Hepatocyte (in vitro differentiated cells): ENCODE results near the gene MS4A2. TPM values are rescaled to one million over a fixed set of nuclear protein-coding genes. Genes with fewer than 3 reads are reported as not detected.

Experiments
- DNase-seq: peaks from one replicate; pipeline ENCODE4 v3.0.0-alpha.2; 2016; ENCODE audit warnings: low spot score
- H2AFZ ChIP-seq: fragments of 200-600 bp; sonication (generic); 2 replicates; pipeline ENCODE4 v1.6.0; 2016; ENCODE audit warnings: antibody characterized with exemption, mild to moderate bottlenecking
- H3K27ac ChIP-seq: fragments of 200-600 bp; sonication (generic); 2 replicates; pipeline ENCODE4 v1.5.1; 2016; ENCODE audit warnings: mild to moderate bottlenecking
- H3K27me3 ChIP-seq: fragments of 200-600 bp; sonication (generic); 2 replicates; pipeline ENCODE4 v1.6.1; 2016
- H3K36me3 ChIP-seq: fragments of 200-600 bp; sonication (generic); replicated peaks from 2 replicates; pipeline ENCODE4 v1.5.1; 2016; ENCODE audit warnings: low read depth; ENCODE audit not compliant: insufficient read depth
- H3K4me1 ChIP-seq: fragments of 200-600 bp; sonication (generic); 2 replicates; pipeline ENCODE4 v1.5.1; 2016; ENCODE audit warnings: mild to moderate bottlenecking, moderate library complexity; ENCODE audit not compliant: insufficient read depth
- H3K4me2 ChIP-seq: fragments of 200-600 bp; sonication (generic); 2 replicates; pipeline ENCODE4 v1.6.0; 2016
- H3K4me3 ChIP-seq: fragments of 200-600 bp; sonication (generic); 2 replicates; pipeline ENCODE4 v1.5.1; 2016; ENCODE audit warnings: mild to moderate bottlenecking
- H3K79me2 ChIP-seq: fragments of 200-600 bp; sonication (generic); 2 replicates; pipeline ENCODE4 v1.6.0; 2017; ENCODE audit warnings: mild to moderate bottlenecking
- H3K9me2 ChIP-seq: fragments of 200-600 bp; sonication (generic); replicated peaks from 2 replicates; pipeline ENCODE4 v1.6.0; 2017; ENCODE audit warnings: mild to moderate bottlenecking; ENCODE audit not compliant: insufficient read depth
- H3K9me3 ChIP-seq: fragments of 200-600 bp; sonication (generic); 2 replicates; pipeline ENCODE4 v1.5.1; 2016; ENCODE audit warnings: low read depth, mild to moderate bottlenecking
- H4K20me1 ChIP-seq: fragments of 200-600 bp; sonication (generic); 2 replicates; pipeline ENCODE4 v1.6.0; 2016; ENCODE audit warnings: mild to moderate bottlenecking; ENCODE audit not compliant: insufficient read depth, poor library complexity, severe bottlenecking
- EZH2 ChIP-seq: fragments of 200-600 bp; sonication (generic); IDR thresholded peaks from 2 replicates; pipeline ENCODE4 v1.6.1; 2016; ENCODE audit warnings: antibody characterized with exemption, mild to moderate bottlenecking, borderline replicate concordance
- EZH2phosphoT487 ChIP-seq: fragments of 200-600 bp; sonication (generic); IDR thresholded peaks from one replicate; pipeline ENCODE4 v1.6.1; 2018; ENCODE audit warnings: antibody characterized with exemption, mild to moderate bottlenecking, low read depth, moderate library complexity; ENCODE audit not compliant: unreplicated experiment, severe bottlenecking
- WGBS: methylation state at CpG from one replicate; pipeline ENCODE4 v1.1.6; 2016; ENCODE audit warnings: low lambda C conversion rate; ENCODE audit errors: missing lambda C conversion rate; 5-methylcytosine and 5-hydroxymethylcytosine counted together
- polyA plus RNA-seq: library from polyadenylated mRNA; unstranded; fragments of >200 nt; fragmentation: Nextera tagmentation; extraction: Ambion mirVana; gene quantifications from 2 replicates; pipeline ENCODE4 v1.2.1, GENCODE V29; 2016
- total RNA-seq: library from RNA; depleted of rRNA; stranded (reverse); fragments of >200 nt; gene quantifications from 2 replicates; pipeline ENCODE4 v1.2.3, GENCODE V29; 2014
- TF ChIP-seq, protein P1 (sequence below): fragments of 200-600 bp; sonication (generic); IDR thresholded peaks from 2 replicates; pipeline ENCODE4 v1.5.1; 2016; ENCODE audit warnings: antibody characterized with exemption, mild to moderate bottlenecking; ENCODE audit not compliant: poor library complexity

MS4A2 gene
- total and polyA plus RNA-seq, 2 experiments from 2014 or later, result not detected

DNA sequence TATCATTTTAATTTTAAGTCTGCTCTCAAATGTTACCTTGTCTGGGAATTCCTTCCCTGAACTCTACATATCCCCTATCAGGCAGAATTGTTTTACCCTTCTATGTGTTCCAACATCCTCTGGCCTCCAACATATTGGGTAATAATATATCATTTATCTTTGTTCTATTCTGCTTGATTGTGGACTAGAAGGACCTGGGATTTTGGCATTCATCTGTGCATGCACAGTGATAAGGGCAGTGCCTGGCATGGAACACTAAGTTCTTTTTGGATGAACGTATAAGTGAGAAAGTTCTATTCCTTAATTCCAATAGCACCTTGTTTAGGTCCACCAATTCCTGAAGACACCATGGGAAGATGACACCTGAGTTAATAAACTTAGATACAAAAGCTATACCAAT, 1.2 kb upstream of the MS4A2 start:
- Histone ChIP-seq H3K9me2 (no peaks in the 10 kb centered on the region), H4K20me1 (no peaks in the 10 kb centered on the region), H3K4me1 (no peaks in the 10 kb centered on the region), H3K36me3 (no peaks in the 10 kb centered on the region), H3K79me2 (no peaks in the 10 kb centered on the region), H3K4me2 (no peak overlapping the region), H3K4me3 (no peak overlapping the region), H3K9me3 (no peaks in the 10 kb centered on the region), H2AFZ (no peak overlapping the region), H3K27ac (no peak overlapping the region), H3K27me3 (no peaks in the 10 kb centered on the region)
- TF ChIP-seq, protein P1, sequence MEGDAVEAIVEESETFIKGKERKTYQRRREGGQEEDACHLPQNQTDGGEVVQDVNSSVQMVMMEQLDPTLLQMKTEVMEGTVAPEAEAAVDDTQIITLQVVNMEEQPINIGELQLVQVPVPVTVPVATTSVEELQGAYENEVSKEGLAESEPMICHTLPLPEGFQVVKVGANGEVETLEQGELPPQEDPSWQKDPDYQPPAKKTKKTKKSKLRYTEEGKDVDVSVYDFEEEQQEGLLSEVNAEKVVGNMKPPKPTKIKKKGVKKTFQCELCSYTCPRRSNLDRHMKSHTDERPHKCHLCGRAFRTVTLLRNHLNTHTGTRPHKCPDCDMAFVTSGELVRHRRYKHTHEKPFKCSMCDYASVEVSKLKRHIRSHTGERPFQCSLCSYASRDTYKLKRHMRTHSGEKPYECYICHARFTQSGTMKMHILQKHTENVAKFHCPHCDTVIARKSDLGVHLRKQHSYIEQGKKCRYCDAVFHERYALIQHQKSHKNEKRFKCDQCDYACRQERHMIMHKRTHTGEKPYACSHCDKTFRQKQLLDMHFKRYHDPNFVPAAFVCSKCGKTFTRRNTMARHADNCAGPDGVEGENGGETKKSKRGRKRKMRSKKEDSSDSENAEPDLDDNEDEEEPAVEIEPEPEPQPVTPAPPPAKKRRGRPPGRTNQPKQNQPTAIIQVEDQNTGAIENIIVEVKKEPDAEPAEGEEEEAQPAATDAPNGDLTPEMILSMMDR, result no peak
- no peak for TF ChIP-seq EZH2phosphoT487
- whole genome bisulfite sequencing, result 64% methylated on average over 1 of the region's 1 CpG
- no peak for DNase-seq

DNA sequence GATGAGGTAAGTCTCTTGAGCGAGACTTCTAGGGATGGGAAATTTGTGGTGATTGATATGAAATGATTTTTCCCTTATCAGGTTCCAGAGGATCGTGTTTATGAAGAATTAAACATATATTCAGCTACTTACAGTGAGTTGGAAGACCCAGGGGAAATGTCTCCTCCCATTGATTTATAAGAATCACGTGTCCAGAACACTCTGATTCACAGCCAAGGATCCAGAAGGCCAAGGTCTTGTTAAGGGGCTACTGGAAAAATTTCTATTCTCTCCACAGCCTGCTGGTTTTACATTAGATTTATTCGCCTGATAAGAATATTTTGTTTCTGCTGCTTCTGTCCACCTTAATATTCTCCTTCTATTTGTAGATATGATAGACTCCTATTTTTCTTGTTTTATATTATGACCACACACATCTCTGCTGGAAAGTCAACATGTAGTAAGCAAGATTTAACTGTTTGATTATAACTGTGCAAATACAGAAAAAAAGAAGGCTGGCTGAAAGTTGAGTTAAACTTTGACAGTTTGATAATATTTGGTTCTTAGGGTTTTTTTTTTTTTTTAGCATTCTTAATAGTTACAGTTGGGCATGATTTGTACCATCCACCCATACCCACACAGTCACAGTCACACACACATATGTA, 7.1 kb downstream of the MS4A2 start:
- H2AFZ ChIP-seq, result no peak overlapping the region
- H4K20me1 ChIP-seq, result no peaks in the 10 kb centered on the region
- TF ChIP-seq, protein P1, result no peak
- no peak for TF ChIP-seq EZH2
- no peak for TF ChIP-seq EZH2phosphoT487
- H3K4me2 ChIP-seq, result no peak overlapping the region
- no peak for DNase-seq
- no peaks in the 10 kb centered on the region for H3K36me3 ChIP-seq
- H3K9me3 ChIP-seq, result no peaks in the 10 kb centered on the region
- no peak overlapping the region for H3K4me3 ChIP-seq
- H3K4me1 ChIP-seq, result no peaks in the 10 kb centered on the region
- H3K9me2 ChIP-seq, result no peaks in the 10 kb centered on the region
- H3K79me2 ChIP-seq, result no peaks in the 10 kb centered on the region
- no peaks in the 10 kb centered on the region for H3K27me3 ChIP-seq
- WGBS, result 60% methylated on average over 4 of the region's 4 CpGs
- H3K27ac ChIP-seq, result no peak overlapping the region

DNA sequence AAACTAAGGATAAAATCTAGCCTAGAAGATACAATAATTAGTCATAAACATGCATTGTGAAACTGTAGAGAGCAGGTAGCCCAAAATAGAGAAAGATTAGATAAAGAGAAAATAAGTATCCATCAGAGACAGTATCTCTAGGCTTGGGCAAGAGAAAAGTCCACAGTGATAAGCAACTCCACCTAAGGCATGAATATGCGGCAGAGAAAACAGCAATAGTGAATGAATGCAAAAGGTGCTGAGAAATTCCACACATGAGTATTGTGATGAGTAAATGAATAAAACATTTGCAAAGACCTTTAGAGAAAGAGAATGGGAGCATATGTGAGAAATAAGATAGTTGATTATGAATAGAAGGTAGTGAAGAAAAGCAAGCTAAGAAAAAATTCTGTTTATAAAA, 8.7 kb downstream of the MS4A2 start:
- H4K20me1 ChIP-seq, result no peaks in the 10 kb centered on the region
- H3K4me1 ChIP-seq, result no peaks in the 10 kb centered on the region
- 70% methylated on average over 1 of the region's 1 CpG for WGBS
- no peaks in the 10 kb centered on the region for H3K27me3 ChIP-seq
- H3K4me3 ChIP-seq, result no peak overlapping the region
- H2AFZ ChIP-seq, result no peak overlapping the region
- no peaks in the 10 kb centered on the region for H3K79me2 ChIP-seq
- H3K9me3 ChIP-seq, result no peaks in the 10 kb centered on the region
- no peaks in the 10 kb centered on the region for H3K9me2 ChIP-seq
- no peak overlapping the region for H3K4me2 ChIP-seq
- no peaks in the 10 kb centered on the region for H3K36me3 ChIP-seq
- TF ChIP-seq, protein P1, result no peak
- TF ChIP-seq EZH2 (no peak), EZH2phosphoT487 (no peak)
- no peak overlapping the region for H3K27ac ChIP-seq
- no peak for DNase-seq

DNA sequence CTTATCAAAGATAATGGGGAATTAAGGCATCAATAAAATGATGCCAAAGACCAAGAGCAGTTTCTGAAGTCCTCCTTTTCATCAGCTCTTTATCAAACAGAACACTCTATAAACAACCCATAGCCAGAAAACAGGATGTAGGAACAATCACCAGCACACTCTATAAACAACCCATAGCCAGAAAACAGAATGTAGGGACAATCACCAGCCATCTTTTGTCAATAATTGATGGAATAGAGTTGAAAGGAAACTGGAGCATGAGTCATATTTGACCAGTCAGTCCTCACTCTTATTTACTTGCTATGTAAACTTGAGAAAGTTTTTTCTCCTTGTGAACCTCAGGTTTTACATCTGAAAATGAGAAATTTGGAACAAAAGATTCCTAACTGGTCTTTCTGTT, 10.0 kb downstream of the MS4A2 start:
- TF ChIP-seq EZH2 (no peak), EZH2phosphoT487 (no peak)
- TF ChIP-seq, protein P1, result no peak
- no peaks in the 10 kb centered on the region for H4K20me1 ChIP-seq
- DNase-seq, result peak; percentile 10
- H3K27me3 ChIP-seq, result no peaks in the 10 kb centered on the region
- H3K4me3 ChIP-seq, result no peak overlapping the region
- H3K36me3 ChIP-seq, result no peaks in the 10 kb centered on the region
- H3K4me1 ChIP-seq, result no peaks in the 10 kb centered on the region
- no peak overlapping the region for H3K4me2 ChIP-seq
- H3K9me2 ChIP-seq, result no peaks in the 10 kb centered on the region
- no peaks in the 10 kb centered on the region for H3K9me3 ChIP-seq
- no peak overlapping the region for H2AFZ ChIP-seq
- H3K79me2 ChIP-seq, result no peaks in the 10 kb centered on the region
- no peak overlapping the region for H3K27ac ChIP-seq
